BJ (cell line): ENCODE data around the gene SFI1. TPM values are rescaled to one million over a fixed set of nuclear protein-coding genes. Genes with fewer than 3 reads are reported as not detected.
A peak's percentile ranks its signal among the peaks of the same experiment; 100 is the strongest.

Source experiments
- CTCF ChIA-PET: fragments of 350-600 bp; formaldehyde crosslinking; extraction: SDS; loops from one replicate; lab custom pipeline; 2021; ENCODE audit warnings: antibody characterized with exemption, inconsistent platforms; lab: Yijun Ruan, JAX
- POLR2A ChIA-PET: fragments of 300-600 bp; sonication (Branson Sonifier 250); formaldehyde crosslinking; extraction: SDS; loops from one replicate; lab custom pipeline; 2021; ENCODE audit warnings: antibody characterized with exemption; lab: Charles Lee
- DNase-seq: peaks from one replicate; pipeline ENCODE4 v3.0.0-alpha.2; 2011; ENCODE audit warnings: low read depth
- H3K27me3 ChIP-seq: 2 replicates; pipeline ENCODE4 v1.6.0; 2011; ENCODE audit warnings: low read length; ENCODE audit not compliant: control insufficient read depth, insufficient read depth
- H3K36me3 ChIP-seq: 2 replicates; pipeline ENCODE4 v1.5.1; 2011; ENCODE audit warnings: low read length; ENCODE audit not compliant: control insufficient read depth, insufficient read depth
- H3K4me3 ChIP-seq: 2 replicates; pipeline ENCODE4 v1.5.1; 2011; ENCODE audit warnings: low read depth, mild to moderate bottlenecking, control low read depth, low read length
- CTCF ChIP-seq: IDR thresholded peaks from 2 replicates; pipeline ENCODE4 v1.5.1; 2011; ENCODE audit warnings: low read depth, mild to moderate bottlenecking, control low read depth, inconsistent platforms, low read length, moderate library complexity; ENCODE audit not compliant: insufficient read depth
- polyA plus RNA-seq: library from polyadenylated mRNA; depleted of rRNA; stranded (reverse); fragments of >200 nt; gene quantifications from 2 replicates; pipeline ENCODE4 v1.2.3, GENCODE V29; 2011; rRNA removed
- small RNA-seq: library from RNA; depleted of rRNA; stranded (forward); fragments of <200 nt; gene quantifications from one replicate; pipeline ENCODE3, GENCODE V24; 2012; ENCODE audit warnings: low replicate concordance, low read depth; ENCODE audit not compliant: insufficient read length

Gene SFI1
- polyA plus RNA-seq, 1 experiment: 7.1 TPM

GRCh38 chr22:31661851-31662667 lies 165.7 kb downstream of the SFI1 start, which contains the start of gene PISD:
Gene PISD, minus strand, starts transcription at chr22:31662215. Its CDS starts 7 bp downstream, at chr22:31662208.
- TF ChIP-seq CTCF: no peak

GRCh38 chr22:31662668-31663037 lies 166.3 kb downstream of the SFI1 start:
- no peak for TF ChIP-seq CTCF
- no peaks in the 10 kb centered on the region for H3K27me3 ChIP-seq
- POLR2A ChIA-PET: interaction anchor here (1.0 kb wide), 1 partner anchor 14 kb away, joined by 3 read pairs; no protein-coding TSS in a partner anchor
- H3K36me3 ChIP-seq: no peaks in the 10 kb centered on the region
- peak overlapping the region; percentile 86 for H3K4me3 ChIP-seq
- DNase-seq: no peak
- CTCF ChIA-PET: interaction anchor here (0.8 to 3.9 kb wide), 4 partner anchors 102 to 603 kb away, joined by 3 to 23 read pairs (median 6); no protein-coding TSS in a partner anchor

More at GRCh38 chr22:31661851-31662667, 165.7 kb downstream of the SFI1 start, which contains the start of gene PISD:
- H3K36me3 ChIP-seq: no peaks in the 10 kb centered on the region
- H3K4me3 ChIP-seq: peak within 1 kb of the TSS; percentile 86
- H3K27me3 ChIP-seq: no peaks in the 10 kb centered on the region
- ChIA-PET POLR2A (interaction anchor here (0.5 to 1.0 kb wide), 2 partner anchors 15 to 96 kb away, joined by 3 read pairs; no protein-coding TSS in a partner anchor), CTCF (interaction anchor here (1.4 to 3.9 kb wide), 4 partner anchors 101 to 604 kb away, joined by 3 to 23 read pairs (median 6); no protein-coding TSS in a partner anchor)
- no peak for DNase-seq

Small RNA genes lying within 50 kb of the gene (small RNA-seq; reads per million reads assigned to genes)
- not detected for gene AL096701.2
- gene RNU6-28P: not detected

Other genes starting within 250 kb of the SFI1 start
- gene PIK3IP1, start 204.0 kb upstream of the SFI1 start, polyA plus RNA-seq: 8.2 and 11.8 TPM in 2 replicates
- 6.2 and 10.1 TPM in 2 replicates for gene PATZ1, start 150.2 kb upstream of the SFI1 start, polyA plus RNA-seq
- 70.8 and 100 TPM in 2 replicates for gene DRG1, start 96.9 kb upstream of the SFI1 start, polyA plus RNA-seq
- 16.9 and 20.4 TPM in 2 replicates for gene EIF4ENIF1, start 6.7 kb upstream of the SFI1 start, polyA plus RNA-seq
- gene PISD, start 165.7 kb downstream of the SFI1 start, polyA plus RNA-seq: 18.7 and 26.9 TPM in 2 replicates